ENCODE data around the gene ABR. TPM values are rescaled to one million over a fixed set of nuclear protein-coding genes. Genes with fewer than 3 reads are reported as not detected.
"Not testable (repeated sequence)": the region's sequence is repeated elsewhere in the genome, so short reads cannot be mapped to it uniquely, and the experiment has no call there.

Gene ABR
- total RNA-seq, 2 donors from 2014 or later, result 79.1 to 80.5 TPM

- Mint-ChIP-seq H3K9me3 (no peaks in the 10 kb centered on the region), H3K4me3 (peak overlapping the region; percentile 78), H3K27ac (peak overlapping the region; percentile 33 to 51), H3K27me3 (no peaks in the 10 kb centered on the region), H3K36me3 (no peaks in the 10 kb centered on the region), H3K4me1 (ENCODE audit: low read depth in 2 of 2) (peaks cover 24 to 30% of the 10 kb centered on the region in 2 donors)
- DNase-seq (ENCODE audit: low spot score) (peak; percentile 77), ATAC-seq (peak; percentile 86 to 88)
Observed at GRCh38 chr17:1108765-1109605, 70.8 kb downstream of the ABR start.

GRCh38 chr17:1108478-1108764 is 71.4 kb downstream of the ABR start:
- Mint-ChIP-seq H3K9me3 (no peaks in the 10 kb centered on the region), H3K27ac (peak overlapping the region; percentile 33 to 51), H3K4me1 (ENCODE audit: low read depth in 2 of 2) (peaks cover 24 to 30% of the 10 kb centered on the region in 2 donors), H3K27me3 (no peaks in the 10 kb centered on the region), H3K36me3 (no peaks in the 10 kb centered on the region), H3K4me3 (peak overlapping the region; percentile 78)
- DNase-seq (ENCODE audit: low spot score) (no peak), ATAC-seq (no peak)

GRCh38 chr17:1107777-1108477 is 71.9 kb downstream of the ABR start:
- no peak for DNase-seq (ENCODE audit: low spot score)
- H3K4me3 Mint-ChIP-seq, result peak overlapping the region; percentile 78
- no peaks in the 10 kb centered on the region for H3K9me3 Mint-ChIP-seq
- no peaks in the 10 kb centered on the region for H3K36me3 Mint-ChIP-seq
- no peaks in the 10 kb centered on the region for H3K27me3 Mint-ChIP-seq
- H3K4me1 Mint-ChIP-seq (ENCODE audit: low read depth in 2 of 2), result peaks cover 24 to 30% of the 10 kb centered on the region in 2 donors
- ATAC-seq, result no peak
- peak overlapping the region in 1 of 2 donors; percentile 51 for H3K27ac Mint-ChIP-seq

- H3K4me1 Mint-ChIP-seq (ENCODE audit: low read depth in 2 of 2), result peaks cover 24 to 30% of the 10 kb centered on the region in 2 donors
- no peak for DNase-seq (ENCODE audit: low spot score)
- H3K27ac Mint-ChIP-seq, result peak overlapping the region in 1 of 2 donors; percentile 51
Observed at GRCh38 chr17:1107083-1107776, 72.6 kb downstream of the ABR start.

GRCh38 chr17:1104222-1104621 is 75.6 kb downstream of the ABR start:
- Mint-ChIP-seq H3K4me3 (no peak overlapping the region), H3K4me1 (ENCODE audit: low read depth in 2 of 2) (peaks cover 12 to 16% of the 10 kb centered on the region in 2 donors), H3K9me3 (no peaks in the 10 kb centered on the region), H3K27me3 (no peaks in the 10 kb centered on the region), H3K36me3 (no peaks in the 10 kb centered on the region), H3K27ac (no peak overlapping the region)
- peak; percentile 29 for DNase-seq (ENCODE audit: low spot score)
- no peak for ATAC-seq

More at GRCh38 chr17:1107083-1107776, 72.6 kb downstream of the ABR start:
- Mint-ChIP-seq H3K36me3 (no peaks in the 10 kb centered on the region), H3K9me3 (no peaks in the 10 kb centered on the region), H3K27me3 (no peaks in the 10 kb centered on the region), H3K4me3 (peak overlapping the region; percentile 78)
- ATAC-seq, result no peak

GRCh38 chr17:1100382-1100781 is 79.4 kb downstream of the ABR start:
- H3K27ac Mint-ChIP-seq, result no peak overlapping the region
- no peak for DNase-seq (ENCODE audit: low spot score)
- no peaks in the 10 kb centered on the region for H3K36me3 Mint-ChIP-seq
- peaks cover 17 to 19% of the 10 kb centered on the region in 2 donors for H3K4me1 Mint-ChIP-seq (ENCODE audit: low read depth in 2 of 2)
- no peaks in the 10 kb centered on the region for H3K27me3 Mint-ChIP-seq
- no peak overlapping the region for H3K4me3 Mint-ChIP-seq
- no peak for ATAC-seq
- no peaks in the 10 kb centered on the region for H3K9me3 Mint-ChIP-seq

- peaks cover 17 to 24% of the 10 kb centered on the region in 2 donors for H3K4me1 Mint-ChIP-seq (ENCODE audit: low read depth in 2 of 2)
Observed at GRCh38 chr17:1099242-1099641, 80.5 kb downstream of the ABR start.

GRCh38 chr17:1097972-1098744 is 81.6 kb downstream of the ABR start:
- not testable (repeated sequence) for H3K9me3 Mint-ChIP-seq

More at GRCh38 chr17:1099242-1099641, 80.5 kb downstream of the ABR start:
- Mint-ChIP-seq H3K9me3 (no peaks in the 10 kb centered on the region), H3K27me3 (no peaks in the 10 kb centered on the region), H3K4me3 (no peak overlapping the region), H3K27ac (no peak overlapping the region), H3K36me3 (no peaks in the 10 kb centered on the region)
- ATAC-seq (no peak), DNase-seq (ENCODE audit: low spot score) (peak; percentile 28)

GRCh38 chr17:1096215-1096614 is 83.6 kb downstream of the ABR start:
- Mint-ChIP-seq H3K9me3 (no peaks in the 10 kb centered on the region), H3K27ac (no peak overlapping the region), H3K36me3 (no peaks in the 10 kb centered on the region), H3K27me3 (no peaks in the 10 kb centered on the region), H3K4me3 (no peak overlapping the region), H3K4me1 (ENCODE audit: low read depth in 2 of 2) (peaks cover 17 to 31% of the 10 kb centered on the region in 2 donors)
- ATAC-seq, result no peak
- DNase-seq (ENCODE audit: low spot score), result no peak

More at GRCh38 chr17:1097972-1098744, 81.6 kb downstream of the ABR start:
- H3K36me3 Mint-ChIP-seq; DNase-seq (ENCODE audit: low spot score); H3K4me3 Mint-ChIP-seq; H3K27me3 Mint-ChIP-seq: not testable (repeated sequence)
- Mint-ChIP-seq H3K4me1 (ENCODE audit: low read depth in 2 of 2) (peaks cover 17 to 28% of the 10 kb centered on the region in 2 donors), H3K27ac (peak overlapping the region; percentile 33 to 74)
- ATAC-seq, result peak; percentile 67 to 70

GRCh38 chr17:1095853-1096173 is 84.0 kb downstream of the ABR start:
- H3K4me1 Mint-ChIP-seq (ENCODE audit: low read depth in 2 of 2), result peaks cover 17 to 31% of the 10 kb centered on the region in 2 donors
- no peak overlapping the region for H3K4me3 Mint-ChIP-seq
- no peak overlapping the region for H3K27ac Mint-ChIP-seq
- H3K27me3 Mint-ChIP-seq, result no peaks in the 10 kb centered on the region
- ATAC-seq (no peak), DNase-seq (ENCODE audit: low spot score) (no peak)
- H3K9me3 Mint-ChIP-seq, result no peaks in the 10 kb centered on the region
- H3K36me3 Mint-ChIP-seq, result no peaks in the 10 kb centered on the region

GRCh38 chr17:1095090-1095852 is 84.5 kb downstream of the ABR start:
- no peaks in the 10 kb centered on the region for H3K9me3 Mint-ChIP-seq
- H3K27me3 Mint-ChIP-seq, result no peaks in the 10 kb centered on the region
- no peak overlapping the region for H3K4me3 Mint-ChIP-seq
- ATAC-seq, result no peak
- peak overlapping the region in 1 of 2 donors; percentile 16 for H3K27ac Mint-ChIP-seq
- H3K4me1 Mint-ChIP-seq (ENCODE audit: low read depth in 2 of 2), result peaks cover 17 to 31% of the 10 kb centered on the region in 2 donors
- no peak for DNase-seq (ENCODE audit: low spot score)
- H3K36me3 Mint-ChIP-seq, result no peaks in the 10 kb centered on the region

- no peak overlapping the region for H3K4me3 Mint-ChIP-seq
- no peak for ATAC-seq
- peak overlapping the region in 1 of 2 donors; percentile 16 for H3K27ac Mint-ChIP-seq
- no peaks in the 10 kb centered on the region for H3K9me3 Mint-ChIP-seq
- H3K4me1 Mint-ChIP-seq (ENCODE audit: low read depth in 2 of 2), result peaks cover 17 to 33% of the 10 kb centered on the region in 2 donors
- no peaks in the 10 kb centered on the region for H3K27me3 Mint-ChIP-seq
- no peaks in the 10 kb centered on the region for H3K36me3 Mint-ChIP-seq
- no peak for DNase-seq (ENCODE audit: low spot score)
Observed at GRCh38 chr17:1094591-1094990, 85.2 kb downstream of the ABR start.

- no peaks in the 10 kb centered on the region for H3K27me3 Mint-ChIP-seq
- DNase-seq (ENCODE audit: low spot score), result no peak
- no peaks in the 10 kb centered on the region for H3K36me3 Mint-ChIP-seq
- no peaks in the 10 kb centered on the region for H3K9me3 Mint-ChIP-seq
- peaks cover 6 to 22% of the 10 kb centered on the region in 2 donors for H3K4me1 Mint-ChIP-seq (ENCODE audit: low read depth in 2 of 2)
- no peak for ATAC-seq
- no peak overlapping the region for H3K4me3 Mint-ChIP-seq
- no peak overlapping the region for H3K27ac Mint-ChIP-seq
Observed at GRCh38 chr17:1091900-1092299, 87.9 kb downstream of the ABR start.
